ENCODE data around the gene UBR2.
"Not testable (repeated sequence)": the region's sequence is repeated elsewhere in the genome, so short reads cannot be mapped to it uniquely, and the experiment has no call there.

The UBR2 gene

DNA sequence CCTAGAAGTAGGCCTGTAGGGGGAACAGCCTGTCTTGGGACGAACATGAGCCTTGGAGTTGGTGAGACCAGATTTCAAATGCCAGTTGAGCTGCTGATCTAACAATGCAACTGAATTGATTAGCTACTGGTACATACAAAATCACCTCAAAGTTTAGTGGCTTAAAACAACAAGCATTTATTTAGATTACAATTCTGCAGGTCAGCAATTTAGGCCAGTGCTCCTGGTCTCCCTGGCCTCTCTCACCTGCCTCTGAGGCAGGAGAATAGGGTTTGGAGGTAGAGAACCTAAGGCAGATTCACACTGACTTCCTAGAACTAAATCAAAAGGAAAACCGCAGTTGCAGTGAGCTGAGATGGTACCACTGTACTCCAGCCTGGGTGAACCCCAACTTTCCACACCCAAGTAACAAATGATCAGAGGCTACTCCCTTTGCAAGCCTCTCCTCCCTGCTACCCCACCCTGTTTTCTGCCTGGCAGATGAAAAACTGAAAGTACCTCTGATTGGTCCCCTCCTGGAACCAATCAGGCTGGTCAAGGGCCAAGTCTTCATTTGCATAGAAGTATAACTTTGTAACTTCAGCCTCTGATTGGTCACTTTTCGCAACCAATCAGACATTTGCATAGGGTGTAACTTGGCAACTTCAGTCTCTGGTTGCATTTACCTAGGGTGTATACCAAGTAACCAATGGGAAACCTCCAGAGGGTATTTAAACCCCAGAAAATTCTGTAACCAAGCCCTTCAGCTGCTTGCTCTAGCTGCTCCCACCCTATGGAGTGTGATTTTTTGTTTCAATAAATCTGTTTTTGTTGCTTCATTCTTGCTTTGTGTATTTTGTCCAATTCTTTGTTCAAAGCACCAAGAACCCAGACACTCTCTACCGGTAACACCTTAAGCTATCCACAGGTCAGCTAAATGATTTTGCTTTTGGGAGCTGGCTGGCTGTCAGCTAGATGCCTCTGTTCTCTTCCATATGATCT lies 8.1 kb upstream of the UBR2 start:
- no peak for DNase-seq (ENCODE audit: low read depth in 3 of 3)

DNA sequence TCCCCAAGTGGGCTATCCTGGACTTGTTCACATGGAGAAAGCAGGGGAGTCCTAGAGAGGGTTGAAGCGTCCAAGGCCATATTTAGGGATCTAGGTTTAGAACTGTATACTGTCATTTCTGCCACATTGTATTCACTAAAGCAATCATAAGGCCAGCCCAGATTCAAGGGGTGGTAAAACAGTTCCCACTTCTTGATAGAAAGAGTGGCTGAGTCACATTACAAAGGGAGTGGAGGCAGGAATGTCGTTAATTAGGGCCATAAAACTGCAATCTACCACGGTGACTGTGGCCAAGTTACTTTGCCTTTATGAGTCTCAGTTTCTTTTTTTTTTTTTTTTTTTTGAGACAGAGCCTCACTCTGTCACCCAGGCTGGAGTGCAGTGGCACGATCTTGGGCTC lies 7.4 kb upstream of the UBR2 start:
- no peak for DNase-seq (ENCODE audit: low read depth in 3 of 3)

DNA sequence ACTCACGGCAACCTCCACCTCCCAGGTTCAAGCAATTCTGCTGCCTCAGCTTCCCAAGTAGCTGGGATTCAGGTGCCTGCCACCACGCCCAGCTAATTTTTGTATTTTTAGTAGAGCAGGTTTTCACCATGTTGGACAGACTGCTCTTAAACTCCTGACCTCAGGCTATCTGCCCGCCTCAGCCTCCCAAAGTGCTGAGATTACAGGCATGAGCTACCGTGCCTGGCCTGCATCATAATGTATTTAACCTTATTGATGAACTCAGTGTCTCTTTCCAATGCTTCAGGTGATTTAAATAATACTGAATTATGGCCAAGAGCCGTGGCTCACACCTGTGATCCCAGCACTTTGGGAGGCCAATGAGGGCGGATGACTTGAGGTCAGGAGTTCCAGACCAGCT lies 4.6 kb upstream of the UBR2 start:
- not testable (repeated sequence) for DNase-seq (ENCODE audit: low read depth in 3 of 3)

DNA sequence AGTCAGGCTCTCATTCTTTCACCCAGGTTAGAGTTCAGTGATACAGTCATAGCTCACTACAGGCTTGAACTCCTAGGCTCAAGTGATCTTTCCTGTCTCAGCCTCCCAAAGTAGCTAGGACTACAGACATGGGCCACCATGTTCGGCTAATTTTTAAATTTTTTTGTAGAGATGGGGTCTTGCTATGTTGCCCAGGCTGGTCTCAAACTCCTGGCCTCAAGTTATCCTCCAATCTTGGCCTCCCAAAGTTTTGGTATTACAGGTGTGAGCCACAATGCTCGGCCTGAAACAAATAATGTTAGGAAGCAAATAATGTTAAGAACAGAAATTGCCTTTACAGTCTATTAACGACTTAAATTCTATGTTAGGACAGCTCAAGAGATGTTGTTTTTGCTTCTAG lies 1.8 kb upstream of the UBR2 start:
- DNase-seq (ENCODE audit: low read depth in 3 of 3): no peak

DNA sequence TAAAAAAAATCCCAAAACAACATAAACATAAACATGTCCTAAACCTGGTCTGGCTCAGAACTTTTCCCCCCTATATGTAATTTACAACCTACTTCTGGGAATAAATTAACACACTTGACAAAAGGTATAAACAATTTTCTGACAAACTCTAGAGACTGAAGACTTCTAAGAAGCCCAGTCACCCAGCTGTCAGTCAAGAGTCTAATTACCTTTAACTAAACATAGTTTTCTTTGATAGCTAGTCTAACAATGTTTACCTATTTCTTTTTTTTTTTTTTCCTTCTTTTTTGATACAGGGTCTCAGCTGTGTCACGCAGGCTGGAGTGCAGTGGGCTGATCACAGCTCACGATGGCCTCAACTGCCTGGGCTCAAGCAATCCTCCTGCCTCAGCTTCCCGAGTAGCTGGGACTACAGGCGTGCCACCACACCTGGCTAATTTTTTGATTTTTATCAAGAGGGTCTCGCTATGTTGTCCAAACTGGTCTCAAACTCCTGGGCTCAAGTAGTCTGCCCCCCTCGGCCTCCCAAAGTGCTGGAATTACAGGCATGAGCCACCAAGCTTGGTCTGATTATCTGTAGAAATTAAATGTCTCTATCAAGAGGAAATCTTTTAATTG lies 932 bp upstream of the UBR2 start:
- DNase-seq (ENCODE audit: low read depth in 3 of 3): no peak

DNA sequence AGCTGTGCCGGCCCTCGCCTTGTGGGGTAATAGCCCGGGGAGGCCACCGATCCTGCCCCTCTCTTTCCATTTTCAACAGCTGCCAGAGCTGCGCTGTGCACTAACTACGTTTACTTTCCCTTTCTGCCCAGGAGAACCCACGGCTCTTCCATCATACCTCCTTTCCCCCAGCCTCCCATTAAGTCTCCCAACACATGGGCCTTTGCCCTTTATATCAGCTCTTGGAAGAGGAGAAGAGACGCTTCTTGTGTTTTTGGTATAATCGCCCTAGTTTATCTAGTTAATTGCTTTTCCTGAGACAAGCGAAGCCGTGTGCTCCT lies 637 bp downstream of the UBR2 start:
- DNase-seq (ENCODE audit: low read depth in 3 of 3): no peak

DNA sequence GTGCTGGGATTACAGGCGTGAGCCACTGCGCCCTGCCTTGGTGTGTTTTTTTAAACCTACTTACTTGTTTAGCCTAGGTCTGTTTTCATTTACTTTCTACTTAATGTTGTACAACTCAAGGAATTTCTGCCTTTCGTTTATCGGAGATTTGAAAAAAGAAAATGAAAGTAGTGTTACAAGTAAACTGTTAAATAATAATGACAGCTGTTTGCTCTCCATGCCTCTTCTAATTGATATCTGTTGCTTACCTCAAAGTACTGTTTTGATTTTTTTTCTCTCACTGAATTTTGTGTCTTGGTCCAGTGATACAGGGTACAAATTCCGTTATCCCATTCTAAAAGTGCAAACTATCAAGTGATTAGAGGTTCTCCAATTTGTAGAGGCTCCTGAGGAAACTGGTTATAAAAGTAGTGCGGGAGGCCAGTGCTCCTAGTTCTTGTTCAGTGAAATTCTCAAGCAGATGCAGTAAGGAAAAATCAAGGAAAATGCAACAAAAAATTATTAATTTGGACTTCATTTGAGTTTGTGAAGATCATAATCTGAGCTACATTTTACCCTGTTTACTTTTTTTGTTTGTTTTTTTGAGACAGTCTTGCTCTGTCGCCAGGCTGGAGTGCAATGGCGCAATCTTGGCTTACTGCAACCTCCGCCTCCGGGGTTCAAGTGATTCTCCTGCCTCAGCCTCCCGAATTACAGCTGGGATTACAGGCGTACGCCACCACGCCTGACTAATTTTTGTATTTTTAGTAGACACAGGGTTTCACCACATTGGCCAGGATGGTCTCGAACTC lies 2.2 kb downstream of the UBR2 start:
- no peak for DNase-seq (ENCODE audit: low read depth in 3 of 3)

DNA sequence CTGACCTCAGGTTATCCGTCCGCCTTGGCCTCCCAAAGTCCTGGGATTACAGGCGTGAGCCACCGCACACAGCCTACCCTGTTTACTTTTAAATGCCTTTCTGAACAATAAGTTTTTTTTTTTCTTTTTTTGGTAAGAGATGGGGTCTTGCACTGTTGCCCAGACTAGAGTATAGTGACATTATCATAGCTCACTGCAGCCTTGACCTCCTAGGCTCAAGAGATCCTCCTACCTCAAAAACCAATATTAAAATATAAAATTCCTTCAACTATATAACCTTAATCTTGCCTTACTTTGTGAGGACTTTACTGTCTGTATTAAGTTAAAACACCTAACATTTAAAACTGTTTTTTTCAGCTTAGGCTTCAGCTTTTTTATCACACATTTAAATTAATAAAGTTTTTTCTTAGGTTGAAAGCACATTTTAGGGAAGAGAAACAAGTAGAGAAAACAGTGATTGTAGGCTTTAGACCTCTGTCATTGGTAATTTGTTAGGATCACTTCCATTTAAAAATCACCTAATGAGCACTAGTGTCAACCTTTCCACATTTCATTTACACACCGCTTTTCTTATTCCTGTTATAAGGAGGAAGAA lies 2.9 kb downstream of the UBR2 start:
- DNase-seq (ENCODE audit: low read depth in 3 of 3): no peak

DNA sequence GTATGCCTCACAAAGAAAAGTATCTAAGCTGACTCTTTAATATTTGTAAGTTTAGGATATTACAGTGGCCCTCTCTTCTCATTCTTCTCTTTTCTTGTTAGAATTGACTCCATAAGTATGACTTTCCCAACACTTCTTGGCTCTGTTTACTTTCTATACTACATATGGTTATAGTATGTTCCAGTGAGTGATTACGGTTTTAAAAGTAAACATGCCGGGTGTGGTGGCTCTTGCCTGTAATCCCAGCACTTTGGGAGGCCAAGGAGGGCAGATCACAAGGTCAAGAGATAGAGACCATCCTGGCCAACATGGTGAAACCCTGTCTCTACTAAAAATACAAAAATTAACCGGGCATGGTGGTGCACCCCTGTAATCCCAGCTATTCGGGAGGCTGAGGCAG lies 3.4 kb downstream of the UBR2 start:
- DNase-seq (ENCODE audit: low read depth in 3 of 3): not testable (repeated sequence)

DNA sequence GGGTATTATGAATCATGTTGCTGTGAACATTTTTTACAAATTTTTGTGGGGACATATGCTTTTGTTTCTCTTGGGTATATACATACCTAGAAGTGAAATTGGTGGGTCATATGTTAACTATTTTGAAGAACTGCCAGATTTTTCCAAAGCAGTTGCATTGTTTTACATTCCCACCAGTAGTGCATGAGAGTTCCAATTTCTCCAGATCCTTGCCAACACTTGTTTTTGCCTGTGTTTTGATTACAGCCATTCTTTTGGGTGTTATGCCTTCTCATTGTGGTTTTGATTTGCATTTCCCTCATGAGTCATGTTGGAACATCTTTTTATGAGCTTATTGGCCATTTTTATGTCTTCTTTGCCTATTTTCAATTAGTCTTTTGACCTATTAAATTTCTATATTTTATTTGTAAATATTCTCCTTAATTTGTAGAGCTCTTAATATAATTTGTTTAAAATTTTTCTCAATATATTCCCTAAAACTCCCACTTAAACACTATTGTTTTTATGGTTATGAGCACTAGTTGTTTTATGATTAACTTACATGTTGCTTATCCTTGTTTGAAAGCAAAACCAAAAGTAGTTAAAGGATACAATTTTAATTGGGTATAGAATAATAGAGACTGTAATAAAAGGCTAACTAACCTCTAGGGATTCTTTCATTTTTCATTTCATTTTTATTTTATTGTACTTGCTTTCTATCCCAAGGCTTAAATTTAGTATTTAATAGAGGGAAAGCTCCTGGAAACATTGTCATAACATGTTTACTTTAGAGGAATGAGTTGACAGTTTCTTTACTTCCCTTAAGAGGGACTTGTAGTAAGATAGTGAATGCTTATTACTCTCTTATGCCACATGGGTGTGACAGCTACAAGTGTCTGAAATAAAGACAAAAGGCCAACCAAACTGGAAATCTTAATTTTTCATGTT lies 5.5 kb downstream of the UBR2 start:
- no peak for DNase-seq (ENCODE audit: low read depth in 3 of 3)

DNA sequence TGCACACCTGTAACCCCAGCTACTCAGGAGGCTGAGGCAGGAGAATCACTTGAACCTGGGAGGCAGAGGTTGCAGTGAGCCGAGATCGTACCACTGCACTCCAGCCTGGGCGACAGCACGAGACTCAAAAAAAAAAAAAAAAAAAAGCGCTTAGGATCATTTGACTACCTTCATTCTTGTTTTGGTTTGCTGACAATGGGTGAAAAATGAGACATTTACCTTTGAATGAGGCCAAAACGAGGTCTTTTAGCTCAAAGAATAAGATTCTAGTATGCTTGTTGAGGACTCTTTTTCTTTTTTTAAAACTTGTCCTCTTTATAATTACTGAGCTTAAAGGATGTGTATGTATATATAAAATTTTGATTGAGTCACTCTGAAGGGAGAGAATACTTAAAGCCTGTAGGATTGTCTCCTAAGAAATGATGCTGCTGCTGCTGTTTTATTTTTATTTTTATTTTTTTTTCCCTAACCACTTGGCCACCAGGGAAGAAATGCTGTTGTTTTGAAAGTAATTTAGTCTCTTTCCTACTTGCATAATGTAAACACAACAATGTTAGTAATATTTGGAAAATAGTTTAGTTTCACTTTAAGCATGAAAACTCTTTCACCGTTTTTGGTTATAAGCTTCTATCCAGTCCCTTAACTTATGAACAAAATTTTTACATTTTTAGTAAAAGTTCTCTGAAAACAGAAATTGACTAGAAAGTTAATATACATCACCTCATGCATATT lies 7.9 kb downstream of the UBR2 start:
- no peak for DNase-seq (ENCODE audit: low read depth in 3 of 3)

DNA sequence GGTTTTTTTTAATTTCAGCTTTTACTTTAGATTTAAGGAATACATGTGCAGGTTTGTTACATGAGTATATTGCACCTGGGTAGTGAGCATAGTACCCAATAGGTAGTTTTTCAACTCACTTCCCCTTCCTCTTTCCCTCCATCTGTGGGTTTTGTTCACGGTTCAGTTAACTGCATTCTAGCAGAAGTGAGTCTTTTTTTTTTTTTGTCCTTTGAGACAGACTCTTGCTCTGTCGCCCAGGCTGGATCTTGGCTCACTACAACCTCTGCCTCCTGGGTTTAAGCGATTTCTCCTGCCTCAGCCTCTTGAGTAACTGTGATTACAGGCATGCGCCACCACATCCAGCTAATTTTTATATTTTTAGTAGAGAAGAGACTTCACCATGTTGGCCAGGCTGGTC lies 8.7 kb downstream of the UBR2 start:
- DNase-seq (ENCODE audit: low read depth in 3 of 3): no peak

DNA sequence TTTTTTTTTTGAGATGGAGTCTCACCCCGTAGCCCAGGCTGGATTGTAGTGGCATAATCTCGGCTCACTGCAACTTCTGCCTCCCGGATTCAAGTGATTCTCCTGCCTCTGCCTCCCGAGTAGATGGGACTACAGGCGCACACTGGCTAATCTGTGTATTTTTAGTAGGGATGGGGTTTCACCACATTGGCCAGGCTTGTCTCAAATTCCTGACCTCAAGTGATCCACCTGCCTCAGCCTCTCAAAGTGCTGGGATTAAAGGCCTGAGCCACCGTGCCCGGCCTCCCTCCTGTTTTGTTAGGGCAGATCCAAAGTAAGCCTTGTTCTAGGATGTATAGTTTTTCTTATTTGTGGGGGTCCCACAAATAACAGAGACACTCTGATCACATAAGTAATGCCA lies 12.7 kb downstream of the UBR2 start:
- DNase-seq (ENCODE audit: low read depth in 3 of 3): not testable (repeated sequence)

DNA sequence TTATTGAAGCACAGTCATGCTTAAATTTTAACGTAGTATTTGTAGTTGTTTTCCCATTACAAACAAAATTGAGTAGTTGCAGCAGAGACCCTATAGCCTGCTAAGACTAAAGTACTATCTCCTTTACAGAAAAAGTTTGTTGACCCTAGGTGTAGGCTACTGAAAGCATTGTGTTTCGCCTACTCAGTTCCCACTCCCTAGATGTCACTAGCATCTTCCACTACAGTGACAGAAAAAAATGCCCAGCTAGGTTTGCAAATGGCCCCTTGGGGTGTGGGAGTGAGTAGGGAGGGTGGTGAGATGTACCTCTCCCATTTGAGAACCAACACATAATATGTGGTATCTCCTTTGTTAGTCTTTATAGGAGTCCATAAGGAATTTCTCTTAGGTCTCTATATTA lies 34.5 kb downstream of the UBR2 start:
- no peak for DNase-seq (ENCODE audit: low read depth in 3 of 3)

DNA sequence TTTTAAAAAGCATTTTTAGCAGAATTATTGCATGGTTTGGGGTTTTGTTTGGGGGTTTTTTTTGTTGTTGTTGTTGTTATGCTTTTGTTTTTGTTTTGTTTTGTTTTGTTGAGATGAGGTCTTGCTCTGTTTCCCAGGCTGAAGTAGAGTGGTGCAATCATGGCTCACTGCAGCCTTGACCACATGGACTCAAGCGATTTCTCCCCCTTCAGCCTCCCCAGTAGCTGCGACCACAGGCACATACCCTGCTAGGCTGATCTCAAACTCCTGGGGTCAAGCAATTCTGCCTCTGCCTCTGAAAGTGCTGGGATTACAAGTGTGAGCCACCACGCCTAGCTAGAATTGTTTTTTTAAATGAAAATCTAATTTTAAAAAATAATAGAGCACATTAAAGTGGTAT lies 35.7 kb downstream of the UBR2 start:
- no peak for DNase-seq (ENCODE audit: low read depth in 3 of 3)

DNA sequence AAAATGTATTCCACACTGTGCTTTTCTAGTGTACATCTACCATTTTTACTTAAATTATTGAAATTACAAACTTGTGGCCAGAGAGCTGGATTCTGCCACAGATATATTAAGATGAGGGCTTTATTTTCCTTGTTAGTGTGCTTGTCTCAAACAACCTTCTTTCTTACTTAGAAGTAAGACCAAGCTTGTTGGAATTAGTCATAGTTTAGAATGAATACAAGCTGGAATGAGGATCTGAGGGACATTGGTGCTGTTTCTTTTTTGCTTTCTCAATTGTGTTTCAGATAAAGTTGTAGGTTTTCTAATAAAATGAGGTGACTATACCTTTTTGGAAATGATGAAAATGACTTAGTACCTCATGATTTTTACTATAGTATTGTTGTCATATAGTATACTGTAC lies 40.3 kb downstream of the UBR2 start:
- no peak for DNase-seq (ENCODE audit: low read depth in 3 of 3)

DNA sequence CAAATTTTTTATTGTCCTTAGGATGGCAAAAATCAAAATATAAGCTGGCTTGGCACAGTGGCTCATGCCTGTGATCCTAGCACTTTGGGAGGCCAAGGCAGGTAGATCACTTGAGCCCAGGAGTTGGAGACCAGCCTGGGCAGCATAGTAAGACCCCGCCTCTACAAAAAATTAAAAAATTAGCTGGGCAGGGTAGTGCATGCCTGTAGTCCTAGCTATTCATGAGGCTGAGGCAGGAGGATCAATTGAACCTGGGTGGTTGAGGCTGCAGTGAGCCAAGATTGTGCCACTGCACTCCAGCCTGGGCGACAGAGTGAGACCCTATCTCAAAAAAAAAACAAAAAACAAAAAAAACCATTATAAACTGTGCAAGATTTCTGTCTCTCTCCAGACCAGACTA lies 40.9 kb downstream of the UBR2 start:
- not testable (repeated sequence) for DNase-seq (ENCODE audit: low read depth in 3 of 3)

DNA sequence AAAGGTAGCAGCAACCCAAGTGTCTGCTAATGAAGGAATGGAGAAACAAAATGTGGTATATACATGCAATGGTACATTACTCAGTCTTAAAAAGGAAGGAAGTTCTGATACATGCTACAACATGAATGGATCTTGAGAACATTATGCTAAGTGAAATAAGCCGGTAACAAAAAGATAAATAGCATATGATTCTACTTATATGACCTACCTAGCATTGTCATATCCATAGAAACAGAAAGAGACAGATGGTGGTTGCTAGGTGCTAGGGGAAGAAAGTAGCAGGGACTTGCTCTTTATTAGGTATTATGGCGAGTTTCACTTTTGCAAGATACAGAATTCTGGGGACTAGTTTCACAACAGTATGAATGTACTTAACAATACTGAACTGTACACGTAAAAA lies 46.6 kb downstream of the UBR2 start:
- DNase-seq (ENCODE audit: low read depth in 3 of 3): no peak

DNA sequence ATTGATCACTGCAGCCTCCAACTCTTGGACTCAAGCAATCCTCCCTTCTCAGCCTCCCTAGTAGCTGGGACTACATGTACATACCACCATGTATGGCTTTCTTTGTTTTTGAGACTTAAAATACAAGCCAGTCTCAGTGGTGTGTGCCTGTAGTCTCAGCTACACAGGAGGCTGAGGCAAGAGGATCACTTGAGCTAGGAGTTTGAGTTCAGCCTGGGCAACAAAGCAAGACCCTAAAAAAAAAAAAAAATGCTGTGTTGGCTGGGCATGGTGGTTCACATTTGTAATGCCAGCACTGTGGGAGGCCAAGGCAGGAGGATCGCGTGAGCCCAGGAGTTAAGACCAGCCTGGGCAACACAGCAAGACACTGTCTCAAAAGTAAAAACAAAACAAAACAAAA lies 51.7 kb downstream of the UBR2 start:
- DNase-seq (ENCODE audit: low read depth in 3 of 3): no peak

DNA sequence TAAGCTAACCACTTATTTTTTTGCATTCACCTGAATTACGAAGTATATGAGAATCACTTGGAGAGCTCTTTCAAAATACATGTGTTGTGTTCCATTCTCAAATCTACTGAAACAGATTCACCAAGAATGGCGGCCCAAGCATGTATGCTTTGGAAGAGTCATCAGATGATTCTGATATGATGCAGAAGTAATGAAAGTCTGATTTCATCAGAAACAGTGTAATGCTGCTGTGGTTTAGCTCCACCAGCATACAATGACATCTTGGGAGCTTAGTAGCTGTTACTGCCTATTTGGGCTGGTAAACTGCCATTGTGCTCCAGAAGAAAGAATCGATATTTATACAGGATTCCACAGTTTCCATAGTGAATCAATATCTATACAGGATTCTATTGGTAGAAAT lies 52.9 kb downstream of the UBR2 start:
- no peak for DNase-seq (ENCODE audit: low read depth in 3 of 3)

DNA sequence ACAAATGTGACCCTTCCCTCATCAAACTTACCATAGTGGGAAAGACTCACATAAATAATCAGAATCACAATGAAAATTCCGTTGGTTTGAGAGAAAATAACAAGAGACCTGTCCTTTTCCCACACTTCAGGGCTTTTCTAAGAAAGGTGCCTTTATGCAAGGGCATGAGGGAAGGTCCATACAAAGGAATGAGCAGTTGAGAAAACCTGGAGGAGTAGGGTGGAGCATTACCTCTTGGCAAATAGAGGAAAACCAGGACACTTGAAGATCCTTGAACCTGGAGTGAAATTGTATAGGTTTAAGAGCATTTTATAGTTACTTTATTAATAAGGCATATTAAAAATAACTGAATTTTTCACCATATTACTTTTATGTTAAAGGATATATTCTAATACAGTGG lies 54.3 kb downstream of the UBR2 start:
- DNase-seq (ENCODE audit: low read depth in 3 of 3): no peak
